HG03280 (cell line): ENCODE data around the gene PLD1.

Experiments used
- ATAC-seq: cut with Tn5 transposase; IDR thresholded peaks from one replicate; pipeline ENCODE4 v1.9.1; 2021; ENCODE audit warnings: mild to moderate bottlenecking, moderate library complexity; ENCODE audit not compliant: unreplicated experiment

The PLD1 gene

GRCh38 chr3:171801738-171802589 lies 8.3 kb downstream of the PLD1 start:
- ATAC-seq = no peak

DNA sequence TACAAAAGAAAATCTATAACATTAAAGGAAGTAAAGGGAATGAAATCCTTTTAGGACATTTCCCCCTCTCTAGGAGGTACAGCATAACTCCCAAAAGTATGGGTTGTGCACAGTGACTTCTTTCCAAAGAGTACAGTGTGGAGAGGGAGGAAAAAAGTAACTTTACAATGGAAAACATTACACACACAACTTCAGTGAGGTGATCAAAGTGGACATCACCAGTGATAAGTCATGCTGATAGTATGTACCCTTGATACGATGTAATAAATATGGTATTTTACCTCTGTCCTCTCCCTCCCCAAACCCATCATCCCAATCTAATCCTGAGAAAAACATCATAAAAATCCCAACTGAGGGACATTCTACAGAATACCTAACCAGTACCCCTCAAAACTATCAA lies 10.8 kb downstream of the PLD1 start:
- ATAC-seq = no peak

GRCh38 chr3:171797873-171798272 lies 12.4 kb downstream of the PLD1 start:
- ATAC-seq = no peak

DNA sequence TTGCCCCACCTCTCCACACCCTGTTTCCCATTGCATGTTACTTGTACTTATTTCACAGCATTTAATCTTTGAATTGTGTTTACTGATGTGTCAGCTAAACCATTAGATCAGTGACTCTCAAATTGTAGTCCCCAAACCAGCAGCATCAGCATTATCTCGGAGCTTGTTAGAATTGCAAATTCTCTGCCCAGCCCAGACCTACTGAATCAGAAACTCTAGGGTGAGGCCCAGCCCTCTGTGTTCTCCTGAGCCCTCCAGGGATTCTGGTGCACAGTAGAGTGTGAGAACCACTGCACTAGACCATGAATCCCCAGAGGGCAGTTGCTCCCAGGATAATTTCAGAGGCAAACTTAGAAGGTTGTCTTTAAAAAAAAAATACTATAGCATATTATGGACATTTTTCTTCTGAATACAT lies 13.0 kb downstream of the PLD1 start:
- ATAC-seq = no peak

GRCh38 chr3:171796625-171797264 lies 13.5 kb downstream of the PLD1 start:
- no peak for ATAC-seq

- no peak for ATAC-seq
Measured at GRCh38 chr3:171792531-171792930, 17.8 kb downstream of the PLD1 start.

DNA sequence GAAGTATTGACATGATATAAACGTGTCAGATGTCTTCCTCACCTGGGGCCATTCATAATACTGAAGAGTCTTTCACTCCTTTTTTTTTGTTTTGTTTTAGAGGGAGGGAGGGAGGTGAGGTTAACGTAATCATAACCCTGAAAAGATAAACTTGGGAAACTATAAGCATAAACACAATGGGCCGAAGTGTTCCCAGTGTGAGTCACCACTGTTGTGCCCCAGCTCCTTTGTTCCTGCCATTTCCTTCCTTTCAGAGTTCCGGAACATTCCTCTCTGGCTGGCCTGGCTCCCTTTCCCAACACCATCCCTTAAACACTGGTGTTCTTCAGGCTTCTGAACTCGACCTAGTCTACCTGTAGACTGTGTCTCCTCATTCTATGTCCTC lies 18.6 kb downstream of the PLD1 start:
- no peak for ATAC-seq

GRCh38 chr3:171790898-171791691 lies 19.2 kb downstream of the PLD1 start:
- no peak for ATAC-seq

DNA sequence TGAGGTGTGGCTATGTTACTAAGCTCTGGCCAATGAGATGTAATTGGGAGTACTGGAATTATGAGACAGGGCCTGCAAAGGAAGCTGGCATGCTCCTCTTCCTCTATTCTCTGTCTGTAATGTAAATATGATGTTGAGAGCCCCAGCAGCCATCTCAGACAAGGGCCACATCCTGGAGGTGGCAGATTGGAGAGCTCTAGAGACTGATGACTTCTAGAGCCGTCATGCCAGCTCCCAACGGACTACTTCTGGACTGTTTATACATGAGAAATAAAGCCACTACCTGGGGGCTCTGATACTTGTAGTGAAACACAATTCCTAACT lies 19.7 kb downstream of the PLD1 start:
- no peak for ATAC-seq

DNA sequence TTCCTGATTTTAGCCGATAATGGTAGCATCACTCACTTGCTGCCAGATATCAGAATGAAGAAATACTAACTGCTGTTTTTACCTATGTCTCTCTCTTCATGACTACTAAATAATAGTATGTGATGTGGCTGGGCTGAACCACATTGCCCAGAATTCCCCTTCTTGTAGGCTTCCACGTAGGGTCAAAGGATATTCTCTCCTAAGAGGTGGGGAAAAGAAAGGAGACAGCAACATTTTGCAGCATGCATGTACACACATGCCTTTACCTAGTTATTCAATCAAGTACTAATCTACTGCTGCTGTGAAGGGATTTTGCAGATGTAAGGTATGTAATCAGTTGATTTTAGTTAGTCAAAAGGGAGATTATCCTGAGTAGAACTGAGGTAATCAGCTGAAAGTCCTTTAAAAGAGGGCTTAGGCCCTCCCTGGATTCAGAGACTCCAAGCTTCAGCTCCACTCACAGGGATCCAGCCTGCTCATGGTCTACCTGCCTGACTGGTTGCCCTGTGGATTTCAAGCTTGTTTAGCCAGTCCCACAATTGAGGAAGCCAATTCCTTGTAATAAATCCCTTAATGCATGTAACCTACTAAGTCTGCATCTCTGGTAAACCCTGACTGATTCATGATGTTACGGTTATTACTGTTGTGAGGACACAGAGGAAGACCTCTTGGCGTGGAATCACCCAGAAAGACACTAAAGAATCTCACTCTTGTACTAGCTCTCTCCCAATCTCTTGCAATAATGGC lies 20.4 kb downstream of the PLD1 start:
- no peak for ATAC-seq

GRCh38 chr3:171788546-171789351 lies 21.5 kb downstream of the PLD1 start:
- ATAC-seq = no peak

- no peak for ATAC-seq
Measured at GRCh38 chr3:171786997-171787396, 23.3 kb downstream of the PLD1 start.

GRCh38 chr3:171784937-171785336 lies 25.3 kb downstream of the PLD1 start:
- no peak for ATAC-seq

GRCh38 chr3:171784387-171784786 lies 25.9 kb downstream of the PLD1 start:
- no peak for ATAC-seq

GRCh38 chr3:171783626-171784025 lies 26.7 kb downstream of the PLD1 start:
- no peak for ATAC-seq

DNA sequence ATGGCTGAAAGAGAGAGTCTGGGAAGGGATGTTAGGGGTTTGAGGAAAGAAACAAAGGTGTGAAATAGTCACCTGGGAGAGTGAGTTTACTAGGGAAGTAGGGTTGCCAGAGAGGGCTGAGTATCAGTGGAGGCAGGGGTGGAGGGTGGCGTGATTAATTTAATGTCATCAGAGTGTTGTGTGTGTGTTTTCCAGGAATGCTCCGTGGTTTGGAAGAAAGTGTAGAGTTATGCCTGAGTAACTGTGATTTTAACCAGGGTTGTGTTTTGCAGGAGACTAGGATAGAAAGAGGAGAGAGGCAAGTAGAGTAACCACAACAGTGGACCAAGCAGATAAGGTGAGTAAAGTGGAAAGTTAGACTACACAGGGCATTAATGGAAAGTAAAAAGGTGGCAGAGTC lies 27.2 kb downstream of the PLD1 start:
- ATAC-seq = no peak

DNA sequence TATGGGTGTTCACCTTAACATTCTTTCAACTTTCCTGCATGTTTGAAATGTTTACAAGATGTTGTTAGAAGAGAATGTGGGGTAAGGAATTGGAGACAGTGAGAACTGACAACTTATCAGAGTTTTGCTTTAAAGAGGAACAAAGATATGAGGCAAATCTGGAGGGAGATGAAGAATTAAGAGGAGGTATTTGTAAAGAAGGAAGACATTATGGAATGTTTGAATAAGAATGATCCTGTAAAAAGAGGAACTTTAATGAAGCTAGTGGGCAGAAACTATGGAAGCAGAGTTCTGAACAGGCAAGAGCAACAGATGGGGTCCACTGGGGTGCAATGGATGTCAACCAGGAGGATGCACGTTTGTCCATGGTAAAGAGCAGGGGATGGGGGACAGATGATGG lies 27.7 kb downstream of the PLD1 start:
- no peak for ATAC-seq

DNA sequence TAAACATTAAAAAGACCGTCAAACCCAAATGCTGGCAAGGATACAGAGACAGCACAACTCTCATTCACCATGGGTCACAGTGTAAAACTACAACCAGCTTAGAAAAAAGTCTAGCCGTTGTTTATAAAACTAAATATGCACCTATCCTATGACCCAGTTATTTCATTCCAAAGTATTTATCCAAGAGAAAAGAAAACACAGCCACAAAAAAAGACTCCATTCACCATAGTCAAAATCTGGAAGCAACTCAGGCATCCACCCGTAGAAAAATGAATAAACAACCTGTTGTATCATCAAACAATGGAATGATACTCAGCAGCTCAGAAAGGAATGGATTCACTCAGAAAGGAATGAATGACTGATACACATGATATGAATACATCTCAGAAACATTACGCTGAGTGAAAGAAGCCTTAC lies 28.6 kb downstream of the PLD1 start:
- ATAC-seq = no peak

GRCh38 chr3:171778493-171778892 lies 31.8 kb downstream of the PLD1 start:
- no peak for ATAC-seq

- ATAC-seq = no peak
Measured at GRCh38 chr3:171777596-171777995, 32.7 kb downstream of the PLD1 start.
